ENCODE results near the gene HSPE1. TPM values are rescaled to one million over a fixed set of nuclear protein-coding genes. Genes with fewer than 3 reads are reported as not detected.
A peak's percentile ranks its signal among the peaks of the same experiment; 100 is the strongest.

The HSPE1 gene
- total RNA-seq, 1 donor from 2014 or later: 120 TPM

DNA sequence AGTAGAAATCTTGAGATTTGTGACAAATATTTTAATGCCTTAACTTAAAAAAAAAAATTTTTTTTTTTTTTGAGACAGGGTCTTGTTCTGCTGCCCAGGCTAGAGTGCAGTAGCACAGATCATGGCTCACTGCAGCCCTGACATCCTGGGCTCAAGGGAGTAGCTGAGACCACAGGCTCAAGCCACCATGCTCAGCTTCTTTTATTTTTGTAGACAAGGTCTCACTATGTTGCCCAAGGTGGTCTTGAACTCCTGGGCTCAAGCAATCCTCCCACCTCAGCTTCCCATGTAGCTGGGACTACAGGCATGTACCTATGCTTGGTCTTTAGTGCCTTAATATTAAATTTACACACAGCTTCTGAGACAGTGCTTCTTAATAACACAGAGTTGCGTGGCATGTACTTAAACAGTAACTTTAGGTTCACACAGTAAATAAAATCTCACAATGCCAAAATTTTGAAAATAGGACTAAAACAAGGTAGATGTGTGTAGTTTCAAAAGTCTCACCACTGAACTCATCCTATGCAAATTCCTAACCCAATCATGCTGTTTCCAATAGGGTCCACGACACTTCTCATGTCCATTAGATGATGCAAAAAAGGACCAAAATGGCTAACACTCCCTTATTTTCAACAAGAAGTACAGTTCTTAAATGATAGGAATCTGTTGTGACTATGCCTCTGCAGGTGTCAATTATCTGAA is 4.6 kb upstream of the HSPE1 start:
- Histone ChIP-seq H3K4me1 (peaks cover 51% of the 10 kb centered on the region), H3K27ac (replicated peaks) (no peak overlapping the region), H3K36me3 (peaks cover 72% of the 10 kb centered on the region), H3K27me3 (ENCODE audit: low read depth) (no peaks in the 10 kb centered on the region), H3K4me3 (no peak overlapping the region), H3K9me3 (replicated peaks) (no peaks in the 10 kb centered on the region)
- DNase-seq: no peak
- TF ChIP-seq, protein P1, sequence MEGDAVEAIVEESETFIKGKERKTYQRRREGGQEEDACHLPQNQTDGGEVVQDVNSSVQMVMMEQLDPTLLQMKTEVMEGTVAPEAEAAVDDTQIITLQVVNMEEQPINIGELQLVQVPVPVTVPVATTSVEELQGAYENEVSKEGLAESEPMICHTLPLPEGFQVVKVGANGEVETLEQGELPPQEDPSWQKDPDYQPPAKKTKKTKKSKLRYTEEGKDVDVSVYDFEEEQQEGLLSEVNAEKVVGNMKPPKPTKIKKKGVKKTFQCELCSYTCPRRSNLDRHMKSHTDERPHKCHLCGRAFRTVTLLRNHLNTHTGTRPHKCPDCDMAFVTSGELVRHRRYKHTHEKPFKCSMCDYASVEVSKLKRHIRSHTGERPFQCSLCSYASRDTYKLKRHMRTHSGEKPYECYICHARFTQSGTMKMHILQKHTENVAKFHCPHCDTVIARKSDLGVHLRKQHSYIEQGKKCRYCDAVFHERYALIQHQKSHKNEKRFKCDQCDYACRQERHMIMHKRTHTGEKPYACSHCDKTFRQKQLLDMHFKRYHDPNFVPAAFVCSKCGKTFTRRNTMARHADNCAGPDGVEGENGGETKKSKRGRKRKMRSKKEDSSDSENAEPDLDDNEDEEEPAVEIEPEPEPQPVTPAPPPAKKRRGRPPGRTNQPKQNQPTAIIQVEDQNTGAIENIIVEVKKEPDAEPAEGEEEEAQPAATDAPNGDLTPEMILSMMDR (IDR thresholded peaks at IDR 0.05; ENCODE audit: borderline replicate concordance): no peak
- intact Hi-C loops (cut with micrococcal nuclease): loop anchor here (10.0 kb wide), 1 partner anchor 91 kb away; no protein-coding TSS in a partner anchor

DNA sequence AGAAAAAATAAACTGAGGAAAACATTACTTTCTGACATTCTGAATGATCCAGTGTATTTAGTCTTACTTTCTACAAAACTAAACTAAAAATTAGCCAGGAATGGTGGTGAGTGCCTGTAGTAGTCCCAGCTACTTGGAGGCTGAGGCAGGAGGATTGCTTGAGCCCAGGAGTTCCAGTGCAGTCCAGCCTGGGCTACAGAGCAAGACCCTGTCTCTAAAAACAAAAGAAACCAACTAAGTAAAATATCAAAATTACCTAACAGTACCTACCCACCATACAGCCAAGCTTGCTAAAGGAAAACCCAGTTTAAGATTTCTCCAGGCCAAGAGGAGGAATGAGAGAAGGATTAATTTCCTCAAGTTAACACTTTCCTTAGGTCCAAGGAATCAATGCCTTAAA is 3.5 kb upstream of the HSPE1 start:
- Histone ChIP-seq H3K27ac (replicated peaks) (no peak overlapping the region), H3K36me3 (peaks cover 64% of the 10 kb centered on the region), H3K27me3 (ENCODE audit: low read depth) (no peaks in the 10 kb centered on the region), H3K4me3 (no peak overlapping the region), H3K4me1 (peaks cover 63% of the 10 kb centered on the region), H3K9me3 (replicated peaks) (no peaks in the 10 kb centered on the region)
- no peak for DNase-seq
- TF ChIP-seq, protein P1 (IDR thresholded peaks at IDR 0.05; ENCODE audit: borderline replicate concordance): no peak
- intact Hi-C loops (cut with micrococcal nuclease): loop anchor here (10.0 kb wide), 1 partner anchor 92 kb away; no protein-coding TSS in a partner anchor

DNA sequence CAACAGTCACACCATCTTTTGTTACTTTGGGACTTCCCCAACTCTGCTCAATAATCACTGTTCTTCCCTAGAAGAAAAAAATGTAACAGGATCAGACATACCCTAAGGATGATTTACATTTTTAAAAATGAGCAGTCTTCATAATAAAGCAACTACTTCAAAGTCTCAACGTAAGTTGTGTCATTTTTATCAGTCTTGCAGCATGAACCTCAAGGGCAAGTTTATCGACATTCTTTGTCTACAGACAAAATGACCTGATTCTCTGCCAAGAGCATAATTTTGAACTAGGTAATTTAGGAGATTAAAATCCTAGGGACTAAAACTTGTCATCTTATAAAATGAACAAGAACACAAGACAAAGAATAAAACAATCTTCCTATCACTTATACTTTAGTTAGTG is 2.9 kb upstream of the HSPE1 start:
- Histone ChIP-seq H3K36me3 (peaks cover 63% of the 10 kb centered on the region), H3K27me3 (ENCODE audit: low read depth) (no peaks in the 10 kb centered on the region), H3K27ac (replicated peaks) (no peak overlapping the region), H3K4me1 (peaks cover 69% of the 10 kb centered on the region), H3K9me3 (replicated peaks) (no peaks in the 10 kb centered on the region), H3K4me3 (peak overlapping the region; percentile 91)
- no peak for DNase-seq
- TF ChIP-seq, protein P1 (IDR thresholded peaks at IDR 0.05; ENCODE audit: borderline replicate concordance): no peak
- intact Hi-C loops (cut with micrococcal nuclease): loop anchor here (10.0 kb wide), 1 partner anchor 93 kb away; no protein-coding TSS in a partner anchor

DNA sequence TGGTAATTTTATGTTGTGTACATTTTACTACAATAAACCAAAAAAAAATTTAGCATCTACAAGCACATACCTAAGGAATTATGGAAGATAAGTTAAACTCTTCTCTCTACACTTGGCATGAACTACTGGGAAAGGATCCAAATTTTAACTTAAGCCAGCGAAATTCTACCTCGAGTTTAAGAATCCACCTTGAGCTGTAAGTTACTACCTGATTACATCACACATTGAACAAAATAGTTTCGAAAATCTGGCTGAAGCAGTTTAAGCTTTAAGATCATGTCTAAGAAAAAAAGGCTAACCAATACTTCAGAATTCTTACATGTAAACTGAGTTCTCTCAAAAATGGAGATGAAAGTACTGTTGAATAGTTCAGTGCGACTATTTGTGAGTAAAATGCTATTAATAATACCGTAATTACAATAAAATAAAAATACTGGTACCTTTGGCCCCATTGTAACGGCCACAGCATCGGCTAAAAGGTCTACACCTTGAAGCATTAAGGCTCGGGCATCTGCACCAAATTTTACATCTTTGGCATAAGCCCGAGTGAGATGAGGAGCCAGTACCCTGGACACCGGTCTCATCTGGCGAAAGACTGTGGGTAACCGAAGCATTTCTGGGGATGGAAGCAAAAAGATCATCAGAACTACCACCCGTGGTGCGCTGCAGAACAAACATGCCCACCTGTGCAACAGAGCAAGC is 1.8 kb upstream of the HSPE1 start:
- H3K27me3 ChIP-seq (ENCODE audit: low read depth): no peaks in the 10 kb centered on the region
- DNase-seq: no peak
- intact Hi-C loops (cut with micrococcal nuclease): loop anchor here (10.0 kb wide), 1 partner anchor 94 kb away; no protein-coding TSS in a partner anchor
- H3K4me3 ChIP-seq: peak overlapping the region; percentile 91
- H3K36me3 ChIP-seq: peaks cover 63% of the 10 kb centered on the region
- peaks cover 76% of the 10 kb centered on the region for H3K4me1 ChIP-seq
- no peaks in the 10 kb centered on the region for H3K9me3 ChIP-seq (replicated peaks)
- TF ChIP-seq, protein P1 (IDR thresholded peaks at IDR 0.05; ENCODE audit: borderline replicate concordance): no peak
- H3K27ac ChIP-seq (replicated peaks): peak overlapping the region; percentile 92

DNA sequence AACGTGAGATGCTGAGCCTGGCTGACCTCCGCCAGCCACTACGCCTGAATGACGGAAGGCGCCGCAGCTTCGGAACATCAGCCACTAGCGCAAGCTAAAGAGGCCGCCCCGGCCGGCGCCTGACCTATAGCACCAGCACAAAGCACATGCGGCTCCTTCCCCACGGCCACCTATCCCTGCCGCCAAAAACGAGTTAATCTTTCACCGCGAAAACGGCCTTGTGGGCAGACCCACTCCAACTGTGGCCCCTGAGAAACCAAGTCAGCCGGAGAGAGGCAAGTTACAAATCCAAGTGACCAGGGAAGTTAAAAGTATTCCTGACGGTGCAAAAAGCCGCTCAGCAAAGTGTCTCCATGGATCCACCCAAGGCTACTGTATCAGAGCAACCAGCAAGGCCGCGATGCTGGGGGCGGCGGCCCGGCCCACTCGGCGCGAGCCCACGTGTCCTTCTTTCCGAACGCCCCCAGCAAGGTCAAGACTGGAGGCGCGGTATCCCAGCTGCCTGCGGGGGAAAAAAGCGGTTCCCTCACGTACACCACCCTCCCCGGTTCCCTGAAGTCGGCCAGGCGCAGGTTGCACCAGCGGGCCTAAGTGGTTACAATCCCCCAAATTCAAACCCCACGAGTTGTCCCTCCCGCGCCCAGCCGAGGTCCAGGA is 1.1 kb upstream of the HSPE1 start:
- Histone ChIP-seq H3K27me3 (ENCODE audit: low read depth) (no peaks in the 10 kb centered on the region), H3K9me3 (replicated peaks) (no peaks in the 10 kb centered on the region), H3K36me3 (peaks cover 63% of the 10 kb centered on the region), H3K4me3 (peak overlapping the region; percentile 91), H3K4me1 (peaks cover 76% of the 10 kb centered on the region), H3K27ac (replicated peaks) (peak overlapping the region; percentile 92)
- DNase-seq: peak; percentile 46
- intact Hi-C loops (cut with micrococcal nuclease): loop anchor here (10.0 kb wide), 1 partner anchor 94 kb away; no protein-coding TSS in a partner anchor
- TF ChIP-seq, protein P1 (IDR thresholded peaks at IDR 0.05; ENCODE audit: borderline replicate concordance): no peak
